SKM-1 (cell line): Measurements from ENCODE around the gene CROCC2.

Experiments used
- DNase-seq: peaks from one replicate; lab custom pipeline; 2025; ENCODE audit not compliant: unreplicated experiment; lab: John Stamatoyannopoulos, UW

CROCC2 gene

GRCh38 chr2:240906141-240906910 lies at the start of gene CROCC2:
TSS of gene CROCC2 (plus strand) at chr2:240906336. CDS start at chr2:240906514, 178 bp downstream.
- DNase-seq: no peak

DNA sequence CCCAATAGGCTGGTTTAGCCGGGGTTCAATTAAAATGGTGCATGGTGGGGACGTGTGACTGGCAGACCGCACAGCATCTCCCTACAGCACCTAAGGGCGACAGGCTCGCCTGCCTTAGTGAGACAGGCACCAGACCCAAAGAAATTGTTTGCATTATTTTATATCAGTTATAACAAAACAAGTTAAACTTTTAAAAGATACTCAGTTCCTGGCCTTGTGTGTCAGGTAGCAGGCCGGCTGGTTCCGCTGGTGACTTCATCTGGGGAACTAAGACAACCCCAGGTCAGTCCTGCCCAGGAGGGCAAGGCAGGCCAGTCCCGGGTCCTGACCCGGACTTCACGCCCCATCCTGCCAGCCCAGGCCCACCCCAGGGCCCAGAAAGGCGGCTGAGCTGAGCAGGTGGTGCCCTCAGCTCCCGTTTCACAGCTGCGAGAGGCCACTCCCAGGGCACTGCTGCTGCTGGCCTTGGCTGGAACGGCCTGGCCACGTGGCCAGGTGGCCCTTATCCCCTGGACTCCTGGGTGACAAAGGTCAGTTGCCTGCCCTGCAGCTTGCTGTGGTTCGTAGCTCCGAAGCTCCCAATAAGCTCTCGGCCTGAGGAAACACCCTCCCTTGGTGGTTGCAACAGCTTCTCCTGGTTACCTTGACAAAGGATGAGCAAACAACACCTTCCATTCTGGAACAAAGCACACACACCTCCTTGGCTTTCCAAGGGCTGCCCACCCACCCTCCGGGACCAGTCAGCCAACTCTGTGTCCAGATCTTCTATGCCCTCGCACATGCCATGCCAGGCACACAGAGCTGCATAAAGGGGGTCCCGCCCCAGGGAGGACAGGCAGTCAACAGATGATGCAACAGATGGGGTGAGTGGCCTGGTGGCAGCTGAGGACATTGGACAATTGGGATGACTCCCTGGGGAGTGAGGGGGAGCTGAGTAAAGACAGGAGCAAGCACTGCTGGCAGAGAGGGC lies 48.8 kb upstream of the CROCC2 start:
- DNase-seq: no peak

DNA sequence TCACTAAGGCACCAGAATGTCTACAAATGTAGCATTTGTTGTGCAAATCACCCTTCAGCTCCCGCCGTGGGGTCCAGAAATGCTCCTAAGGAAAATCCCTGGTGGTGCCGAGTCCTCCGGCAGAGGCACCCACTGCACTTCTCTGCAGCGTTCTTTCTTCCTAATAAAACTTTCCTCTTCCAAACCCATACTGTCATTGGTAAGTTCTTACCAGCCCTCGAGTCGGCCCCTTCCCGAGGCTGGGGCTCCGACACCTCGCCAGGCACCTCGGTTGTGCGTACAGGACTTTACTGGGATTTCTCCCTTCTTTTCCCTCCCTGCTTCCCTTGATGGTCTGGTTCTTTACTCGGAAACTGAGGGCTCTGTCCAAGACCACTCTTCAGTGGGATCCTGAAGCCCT lies 47.8 kb upstream of the CROCC2 start:
- no peak for DNase-seq

- DNase-seq: no peak
Observed at GRCh38 chr2:240858871-240859270, 47.3 kb upstream of the CROCC2 start.

DNA sequence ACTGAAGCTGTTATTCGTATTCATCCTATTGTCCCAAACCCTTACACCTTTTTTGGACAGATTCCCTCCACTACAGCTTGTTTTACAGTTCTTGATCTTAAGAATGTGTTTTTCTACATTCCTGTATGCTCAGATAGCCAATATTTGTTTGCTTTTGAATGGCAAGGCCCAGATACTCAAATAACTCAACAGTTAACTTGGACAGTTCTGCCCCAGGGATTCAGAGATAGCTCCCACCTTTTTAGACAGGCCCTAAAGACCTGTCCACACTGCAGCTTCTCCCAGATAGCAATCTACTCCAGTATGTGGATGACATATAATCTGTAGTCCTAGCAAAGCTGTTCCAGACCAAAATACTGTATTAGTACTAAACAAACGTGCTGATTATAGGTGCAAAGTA lies 44.6 kb upstream of the CROCC2 start:
- no peak for DNase-seq

DNA sequence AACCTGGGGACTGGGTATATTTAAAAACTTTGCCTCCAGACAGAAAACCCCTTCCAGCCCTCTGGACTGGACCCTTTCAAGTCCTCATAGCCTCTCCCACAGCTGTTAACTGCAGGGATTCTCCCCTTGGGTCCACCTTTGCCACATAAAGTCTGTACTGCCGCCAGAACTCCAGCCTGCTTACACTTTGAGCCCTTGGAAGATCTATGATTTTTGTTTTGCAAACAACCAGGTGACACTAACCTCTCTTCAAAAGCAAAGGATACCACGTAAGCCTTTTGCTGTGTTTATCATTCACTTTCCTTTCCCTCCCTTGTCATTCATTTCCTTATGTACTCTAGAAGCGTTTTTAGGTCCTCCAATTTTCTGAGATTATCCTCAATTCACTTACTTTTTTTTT lies 41.7 kb upstream of the CROCC2 start:
- no peak for DNase-seq

- no peak for DNase-seq
Observed at GRCh38 chr2:240865391-240865790, 40.7 kb upstream of the CROCC2 start.

DNA sequence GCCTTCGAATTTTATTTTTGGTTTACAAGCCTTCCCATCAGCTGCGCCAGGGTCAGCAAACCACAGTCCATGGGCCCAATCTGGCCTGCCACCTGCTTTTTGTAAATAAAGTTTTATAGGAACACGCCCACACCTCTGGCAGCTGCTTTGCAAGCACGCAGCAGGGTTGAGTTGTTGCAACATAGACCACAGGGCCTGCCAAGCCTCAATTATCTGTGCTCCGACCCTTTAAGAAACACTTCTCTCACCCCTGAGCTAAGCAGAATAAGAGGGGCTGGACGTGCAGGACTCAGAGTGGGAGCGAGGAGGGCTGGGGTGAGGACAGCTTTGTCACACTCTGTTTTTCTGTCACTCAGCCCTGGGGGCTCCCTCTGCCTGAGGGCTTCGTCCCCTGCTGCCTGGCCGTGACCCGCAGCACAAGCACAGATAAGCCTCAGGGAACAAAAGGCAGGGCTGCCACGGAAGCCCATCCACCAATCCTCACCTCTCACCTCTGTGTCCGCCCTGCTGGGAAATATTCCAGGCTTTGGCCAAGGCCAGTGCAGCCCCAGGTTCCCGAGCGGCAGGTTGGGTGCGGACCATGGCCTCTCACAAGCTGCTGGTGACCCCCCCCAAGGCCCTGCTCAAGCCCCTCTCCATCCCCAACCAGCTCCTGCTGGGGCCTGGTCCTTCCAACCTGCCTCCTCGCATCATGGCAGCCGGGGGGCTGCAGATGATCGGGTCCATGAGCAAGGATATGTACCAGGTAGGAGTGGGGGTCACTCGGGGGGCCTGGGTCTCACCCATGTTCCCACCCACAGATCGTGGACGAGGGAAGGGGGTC lies 37.6 kb upstream of the CROCC2 start, which contains the start of gene AGXT:
AGXT (plus strand) TSS at position 539 of the 823 bp plus-strand sequence; CDS start at position 581, 42 bp downstream.
- no peak for DNase-seq

GRCh38 chr2:240869109-240869955 lies 36.8 kb upstream of the CROCC2 start:
- DNase-seq: no peak

- no peak for DNase-seq
Observed at GRCh38 chr2:240869956-240870875, 35.9 kb upstream of the CROCC2 start.

DNA sequence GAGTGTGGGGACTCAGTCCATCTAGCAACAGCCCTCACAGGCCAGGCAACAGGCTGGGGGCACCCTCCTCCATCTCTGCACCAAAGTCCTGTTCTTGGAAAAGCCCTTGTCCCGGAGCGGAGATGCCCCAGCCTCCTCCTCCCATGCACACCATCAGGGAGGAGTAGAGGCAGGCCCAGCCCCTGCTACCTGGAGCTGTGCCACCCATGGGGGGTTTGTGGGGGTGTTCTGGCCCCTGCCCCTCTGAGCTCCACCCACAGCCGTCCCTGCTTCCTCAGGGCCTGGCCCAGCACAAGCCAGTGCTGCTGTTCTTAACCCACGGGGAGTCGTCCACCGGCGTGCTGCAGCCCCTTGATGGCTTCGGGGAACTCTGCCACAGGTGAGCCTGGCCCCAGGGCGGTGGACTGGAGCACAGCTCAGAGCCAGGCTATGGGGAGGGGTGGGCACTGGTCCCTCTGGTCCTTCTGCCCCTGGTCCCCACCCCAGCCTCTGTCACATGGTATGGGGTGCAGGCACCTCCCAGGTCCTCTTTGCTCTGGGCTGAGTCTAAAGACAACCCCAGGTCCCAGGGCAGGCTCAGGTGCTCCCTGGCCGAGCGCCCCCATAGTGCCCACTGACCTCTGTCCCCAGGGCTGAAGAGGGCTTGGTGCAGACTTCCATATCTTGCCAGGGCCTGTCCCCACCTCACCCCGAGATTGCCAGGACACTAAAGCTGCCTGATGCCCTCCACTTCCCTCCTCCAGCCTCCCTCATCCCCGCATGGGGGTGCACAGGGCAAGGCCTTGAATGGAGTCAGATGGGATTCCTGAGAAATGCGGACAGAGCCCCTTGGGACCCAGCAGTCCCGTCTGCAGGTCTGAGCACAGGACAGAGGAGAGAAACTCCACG lies 34.8 kb upstream of the CROCC2 start:
- no peak for DNase-seq

- DNase-seq: no peak
Observed at GRCh38 chr2:240872317-240873097, 33.6 kb upstream of the CROCC2 start.

DNA sequence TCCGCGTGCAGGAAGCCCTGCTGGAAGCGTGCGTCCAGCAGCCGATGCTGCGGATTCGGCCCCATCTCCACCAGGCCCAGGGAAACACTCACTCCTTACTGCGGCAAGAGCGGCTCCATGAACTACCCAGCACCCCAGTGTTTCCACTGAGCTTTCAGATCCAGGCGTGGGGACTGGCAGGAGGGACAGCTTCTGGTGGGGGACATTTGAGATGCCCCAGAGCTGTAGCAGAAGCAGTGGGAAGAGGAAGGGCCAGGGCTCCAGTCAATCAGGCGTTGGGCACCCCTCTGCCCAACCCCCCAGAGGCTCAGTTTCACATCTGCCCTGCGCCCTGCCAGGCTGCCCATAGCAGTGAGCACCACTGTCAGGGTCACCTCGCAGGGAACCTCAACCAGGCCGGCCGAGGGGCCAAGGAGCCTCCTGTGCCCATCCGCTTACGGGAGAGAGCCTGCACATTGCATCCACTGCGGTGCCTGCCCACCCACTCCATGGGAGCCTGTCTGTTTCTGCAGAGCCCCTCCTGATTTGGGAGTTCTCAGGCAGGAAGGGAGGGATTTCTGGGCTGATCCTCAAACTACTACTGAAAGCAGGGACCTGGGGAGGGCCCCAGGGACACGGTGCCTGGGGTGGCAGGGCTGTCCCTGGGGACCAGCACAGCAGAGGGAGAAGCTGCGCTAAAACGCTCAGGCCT lies 32.9 kb upstream of the CROCC2 start:
- no peak for DNase-seq

DNA sequence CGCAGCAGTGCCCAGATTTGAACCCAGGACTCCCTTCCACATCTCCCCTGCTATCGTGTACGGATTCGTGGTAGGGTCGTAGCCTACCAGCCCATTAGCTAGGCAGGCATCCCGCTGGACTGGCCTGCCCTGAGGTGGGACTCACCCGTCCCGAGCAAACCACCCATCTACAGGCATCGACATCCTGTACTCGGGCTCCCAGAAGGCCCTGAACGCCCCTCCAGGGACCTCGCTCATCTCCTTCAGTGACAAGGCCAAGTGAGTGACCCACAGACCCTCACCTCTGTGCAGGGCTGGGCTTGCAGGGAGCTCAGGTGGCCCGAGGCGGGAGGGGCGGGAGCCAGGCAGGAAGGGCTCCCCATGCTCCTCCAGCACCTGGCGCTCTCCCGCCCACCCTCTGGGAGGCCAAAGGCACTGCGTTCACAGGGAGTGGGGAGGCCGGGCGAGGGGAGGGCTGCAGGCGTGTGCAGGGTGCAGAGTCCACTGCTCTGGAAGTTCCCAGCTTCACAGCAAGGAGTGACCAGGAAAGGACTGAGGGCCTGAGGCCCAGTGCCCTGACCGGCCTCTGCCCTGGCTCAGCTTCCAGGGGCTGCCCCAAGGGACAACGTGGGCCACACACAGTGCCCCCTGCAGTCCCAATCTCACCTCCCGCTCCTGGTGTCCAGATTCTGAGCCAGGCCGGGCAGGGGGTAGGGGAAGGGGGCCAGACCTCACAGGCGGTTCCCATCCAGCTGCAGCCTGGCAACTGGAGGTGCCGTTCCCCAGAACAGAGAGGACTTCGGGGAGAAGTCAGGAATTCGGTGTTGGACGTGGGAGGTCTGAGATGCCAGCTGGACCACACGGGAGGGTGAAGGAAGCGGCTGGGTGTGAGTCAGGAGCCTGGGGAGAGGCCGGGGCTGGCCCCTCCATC lies 32.1 kb upstream of the CROCC2 start:
- DNase-seq: no peak

GRCh38 chr2:240874715-240875227 lies 31.4 kb upstream of the CROCC2 start:
- no peak for DNase-seq
